HG02840 (cell line): Measurements from ENCODE around the gene TLCD5.

Experiments used
- ATAC-seq: cut with Tn5 transposase; IDR thresholded peaks from one replicate; pipeline ENCODE4 v1.9.1; 2021; ENCODE audit warnings: mild to moderate bottlenecking, moderate library complexity, moderate number of reproducible peaks; ENCODE audit not compliant: unreplicated experiment, low FRiP score

Gene TLCD5

GRCh38 chr11:120306519-120307242 is 18.4 kb upstream of the TLCD5 start:
- no peak for ATAC-seq

DNA sequence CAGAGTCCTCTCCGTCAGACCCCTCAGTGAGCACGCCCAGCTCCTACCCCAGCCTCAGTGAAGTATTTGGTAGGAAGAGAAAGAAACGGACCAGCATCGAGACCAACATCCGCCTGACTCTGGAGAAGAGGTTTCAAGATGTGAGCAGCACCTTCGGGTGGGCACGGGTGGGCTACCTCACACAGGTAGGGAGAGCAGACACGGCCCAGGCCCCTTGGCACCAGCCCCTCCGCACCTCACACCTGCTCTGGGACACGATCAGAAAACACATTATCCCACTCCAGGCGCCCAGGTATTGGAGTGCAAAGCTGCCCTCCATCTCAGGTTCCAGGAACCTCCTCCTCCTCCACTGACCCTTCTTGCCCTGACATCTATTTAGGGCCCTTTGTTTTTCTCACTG is 17.6 kb upstream of the TLCD5 start:
- ATAC-seq, result no peak

GRCh38 chr11:120308081-120308480 is 17.0 kb upstream of the TLCD5 start:
- ATAC-seq, result no peak

- no peak for ATAC-seq
These were observed 14.2 kb upstream of the TLCD5 start for GRCh38 chr11:120310870-120311269.

DNA sequence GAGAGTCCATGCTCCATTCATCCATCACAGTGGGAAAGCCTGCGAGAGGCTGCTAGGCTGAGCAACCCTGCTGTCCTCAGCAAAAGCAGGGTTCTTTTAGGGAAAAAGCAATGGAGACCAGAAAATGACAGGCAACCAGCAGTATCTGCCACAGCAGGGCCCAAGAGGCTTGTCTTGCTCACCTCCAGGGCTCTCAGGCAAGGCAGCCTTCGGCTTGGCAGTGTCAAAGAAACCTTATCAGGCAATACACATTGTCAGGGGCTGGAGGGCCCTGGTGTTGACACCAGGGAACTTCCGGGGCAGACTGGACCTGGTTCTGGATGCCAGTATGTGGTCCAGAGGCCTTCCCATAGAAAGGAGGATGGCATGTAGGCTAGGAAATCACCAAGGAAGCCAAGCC is 10.2 kb upstream of the TLCD5 start:
- ATAC-seq, result no peak

GRCh38 chr11:120316880-120317688 is 8.0 kb upstream of the TLCD5 start:
- ATAC-seq, result no peak

DNA sequence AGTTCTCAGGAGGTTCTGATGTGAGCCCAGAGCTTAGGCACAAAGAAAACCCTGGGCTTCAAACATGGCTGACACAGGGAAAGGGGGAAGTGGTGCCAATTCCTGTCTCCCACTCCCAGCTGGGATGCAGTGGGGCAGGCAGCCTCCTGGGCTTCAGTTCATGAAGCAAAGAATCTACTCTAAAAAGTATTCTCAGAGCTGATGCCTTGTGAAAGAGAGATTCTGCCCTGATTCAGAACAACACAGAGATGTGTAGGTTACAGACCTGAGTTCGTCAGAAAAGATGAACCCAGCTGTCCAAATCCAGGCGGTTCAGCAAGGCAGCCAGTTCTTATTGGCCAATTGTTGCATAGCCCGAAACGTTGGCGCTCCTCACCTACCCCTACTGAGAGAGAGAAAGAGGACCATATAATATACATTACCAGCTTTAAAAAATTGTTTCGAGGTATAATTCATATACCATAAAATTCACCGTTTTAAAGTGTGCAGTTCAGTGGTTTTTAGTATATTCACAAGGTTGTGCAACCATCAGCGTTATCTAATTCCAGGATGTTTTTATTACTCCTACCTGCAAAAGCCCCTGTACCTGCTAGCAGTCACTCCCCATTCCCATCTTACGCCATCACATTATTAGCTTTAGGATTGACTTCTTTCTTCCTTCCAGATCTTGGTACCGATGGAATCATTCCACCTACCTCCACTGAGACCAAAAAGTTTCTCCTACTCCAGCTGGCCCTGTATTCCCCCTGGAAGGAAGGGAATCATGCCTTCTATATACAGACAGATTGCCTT is 7.2 kb upstream of the TLCD5 start:
- ATAC-seq, result no peak

GRCh38 chr11:120318906-120319305 is 6.2 kb upstream of the TLCD5 start:
- ATAC-seq, result no peak

DNA sequence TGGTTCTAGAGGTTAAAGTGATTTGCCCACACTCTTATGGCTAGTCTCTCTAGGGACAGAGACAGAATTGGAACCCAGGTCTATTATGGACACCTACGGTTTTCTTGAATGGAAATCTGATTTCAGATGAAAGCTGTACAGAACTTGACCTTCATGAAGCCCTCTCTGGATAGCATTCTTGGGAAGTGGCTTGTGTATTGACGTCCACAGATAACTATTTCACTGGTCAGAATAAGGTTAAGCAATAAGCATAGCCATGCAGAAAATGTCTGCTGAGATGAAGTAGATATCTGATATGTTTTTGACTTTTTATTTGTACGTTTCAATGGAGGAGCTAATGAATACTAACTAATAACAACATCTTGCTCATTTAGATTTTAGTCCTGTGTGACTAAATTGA is 1.1 kb downstream of the TLCD5 start:
- ATAC-seq, result no peak

DNA sequence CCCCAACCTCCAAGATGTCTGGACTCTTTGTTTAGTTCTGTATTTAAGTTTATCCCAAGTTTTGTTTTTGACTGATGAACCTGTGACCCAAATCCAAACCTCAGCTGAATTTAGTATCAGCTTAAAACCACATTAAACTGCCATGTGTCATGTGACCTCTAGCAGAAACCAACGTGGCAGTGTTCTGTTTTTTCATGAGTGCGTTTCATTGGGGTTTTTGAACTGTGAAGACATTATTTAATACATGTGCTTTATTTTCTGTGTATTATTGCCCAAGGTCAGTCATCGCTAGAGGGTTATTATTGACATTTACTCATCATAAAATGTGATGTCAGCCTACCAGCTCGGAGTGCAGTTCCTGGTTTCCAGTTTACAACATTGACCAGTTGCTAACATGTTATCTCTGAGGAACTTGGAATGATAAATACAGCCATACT is 1.8 kb downstream of the TLCD5 start:
- no peak for ATAC-seq

DNA sequence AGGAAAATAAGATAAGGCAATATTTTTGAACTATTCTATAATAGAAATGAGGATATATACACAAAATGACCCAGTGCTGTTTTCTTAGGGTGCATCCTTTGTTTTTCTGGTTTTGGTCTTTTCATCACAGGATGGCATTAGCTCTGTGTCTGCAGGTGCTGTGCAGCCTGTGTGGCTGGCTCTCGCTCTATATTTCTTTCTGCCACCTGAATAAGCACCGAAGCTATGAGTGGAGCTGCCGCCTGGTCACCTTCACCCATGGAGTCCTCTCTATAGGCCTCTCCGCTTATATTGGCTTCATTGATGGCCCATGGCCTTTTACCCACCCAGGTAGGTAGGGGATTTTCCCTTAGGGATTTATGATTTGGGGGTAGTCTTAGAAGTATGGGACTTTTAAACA is 2.2 kb downstream of the TLCD5 start:
- ATAC-seq, result no peak

DNA sequence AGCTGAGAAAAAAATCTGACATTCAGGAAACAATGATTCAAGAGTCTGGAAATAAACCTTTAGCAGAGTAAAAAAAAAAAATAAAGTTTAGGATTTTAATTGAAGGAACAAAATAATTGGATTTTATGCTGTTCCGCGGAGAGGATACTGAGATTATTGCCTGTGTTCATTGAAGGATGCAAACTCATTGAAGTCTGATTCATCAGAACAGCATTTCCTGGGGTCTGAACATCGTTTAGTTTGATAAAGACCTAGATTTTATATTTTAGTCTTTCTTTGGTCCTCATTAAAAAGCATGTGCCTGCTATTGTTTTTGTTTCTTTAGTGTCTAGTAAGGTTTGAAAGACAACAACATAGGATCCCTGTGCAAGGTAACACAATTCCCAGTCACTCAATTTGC is 4.5 kb downstream of the TLCD5 start:
- ATAC-seq, result no peak

GRCh38 chr11:120330045-120330444 is 4.9 kb downstream of the TLCD5 start:
- ATAC-seq, result no peak

GRCh38 chr11:120331301-120331996 is 6.3 kb downstream of the TLCD5 start:
- no peak for ATAC-seq

- ATAC-seq, result no peak
These were observed 8.0 kb downstream of the TLCD5 start for GRCh38 chr11:120332822-120333716.

- no peak for ATAC-seq
These were observed 8.7 kb downstream of the TLCD5 start for GRCh38 chr11:120333801-120334200.

DNA sequence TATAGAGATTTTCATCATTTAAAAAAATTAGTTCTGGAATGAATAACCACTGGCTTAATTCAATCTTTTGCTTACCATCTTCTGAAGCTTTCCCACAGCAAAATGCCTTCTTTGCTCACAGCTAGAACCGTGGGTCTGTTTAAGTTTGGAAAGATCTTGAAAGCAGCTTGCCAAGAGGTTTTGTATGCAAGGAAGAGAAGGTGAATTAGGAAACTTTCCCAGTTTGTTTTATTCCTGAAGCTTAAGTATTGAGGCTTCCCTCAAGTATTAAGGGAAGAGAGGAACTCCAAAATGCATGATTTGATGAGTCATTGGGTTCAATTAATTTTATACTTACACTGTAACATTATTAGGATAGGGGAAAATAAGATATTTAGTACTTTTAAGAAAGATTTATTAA is 9.2 kb downstream of the TLCD5 start:
- no peak for ATAC-seq

DNA sequence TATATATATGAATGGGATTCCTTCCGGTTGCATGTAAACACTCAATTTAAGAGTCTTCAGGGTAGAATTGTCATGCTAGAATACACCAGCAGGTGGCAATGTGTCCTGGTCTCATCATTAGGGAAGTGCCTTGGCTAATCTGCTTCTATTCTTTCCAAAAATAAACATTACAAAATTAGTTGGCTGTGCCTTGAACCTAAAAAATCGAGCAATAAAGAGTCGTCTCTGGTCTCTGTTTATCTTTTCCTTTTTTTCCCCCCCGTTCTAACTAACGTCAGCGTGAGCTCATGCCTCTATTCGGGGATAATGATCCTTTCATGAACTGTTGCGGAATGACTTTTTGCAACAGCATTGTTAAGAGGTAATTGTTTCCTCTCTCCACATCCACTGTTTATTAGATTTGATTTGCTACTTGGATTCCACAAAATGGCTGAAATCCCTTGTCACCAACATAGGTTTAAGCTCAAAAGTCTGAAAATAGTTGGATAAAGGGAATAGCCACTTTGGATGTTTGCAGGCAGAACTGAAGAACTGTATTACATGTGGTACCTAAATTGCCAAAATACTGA is 9.9 kb downstream of the TLCD5 start:
- ATAC-seq, result no peak

DNA sequence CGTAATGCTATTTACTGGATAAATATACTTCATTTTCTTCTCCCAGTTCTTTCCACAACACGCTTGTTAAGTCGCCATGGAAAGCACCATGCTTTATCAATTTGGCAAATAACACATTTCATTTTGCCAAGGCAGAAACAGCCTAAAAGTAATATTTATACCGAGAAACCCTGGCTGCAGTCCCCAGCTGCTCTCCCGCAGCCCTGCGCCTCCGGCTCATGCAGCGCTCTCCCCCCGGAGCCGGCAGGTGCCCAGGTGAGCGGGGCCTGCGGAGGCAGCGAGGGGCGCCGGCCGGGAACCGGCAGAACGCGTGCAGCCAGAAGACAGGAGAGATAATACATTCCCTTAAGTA is 10.4 kb downstream of the TLCD5 start:
- ATAC-seq, result peak; percentile 23
